Esophagus (tissue), 2 donors: ENCODE measurements around the gene CYP26C1. TPM values are rescaled to one million over a fixed set of nuclear protein-coding genes. Genes with fewer than 3 reads are reported as not detected.
"Not testable (repeated sequence)": the region's sequence is repeated elsewhere in the genome, so short reads cannot be mapped to it uniquely, and the experiment has no call there.

Experiments
- H3K27ac ChIP-seq, 2 donors: one replicate each; pipeline ENCODE4 v1.5.1; 2013; ENCODE audit warnings: low read depth in 2 of 2, mild to moderate bottlenecking in 2 of 2, inconsistent platforms in 1 of 2, low read length in 1 of 2, moderate library complexity in 1 of 2
- H3K27me3 ChIP-seq, 2 donors: one replicate each; pipeline ENCODE4 v1.6.1; 2013; ENCODE audit warnings: low read length in 2 of 2, control low read depth in 1 of 2, mild to moderate bottlenecking in 1 of 2; ENCODE audit not compliant: insufficient read depth in 2 of 2, control insufficient read depth in 1 of 2
- H3K36me3 ChIP-seq, 2 donors: one replicate each; pipeline ENCODE4 v1.6.1; 2013; ENCODE audit warnings: low read length in 1 of 2; ENCODE audit not compliant: control insufficient read depth in 2 of 2, insufficient read depth in 2 of 2
- H3K4me1 ChIP-seq, 2 donors: one replicate each; pipeline ENCODE4 v1.6.1; 2013; ENCODE audit warnings: low read length in 1 of 2; ENCODE audit not compliant: control insufficient read depth in 2 of 2, insufficient read depth in 2 of 2
- H3K4me3 ChIP-seq, 2 donors: one replicate each; pipeline ENCODE4 v1.5.1; 2013; ENCODE audit warnings: low read length in 2 of 2, mild to moderate bottlenecking in 2 of 2, low read depth in 1 of 2, moderate library complexity in 1 of 2
- H3K9me3 ChIP-seq, 2 donors: one replicate each; pipeline ENCODE4 v1.6.1; 2013; ENCODE audit warnings: mild to moderate bottlenecking in 2 of 2, low read depth in 1 of 2, low read length in 1 of 2, moderate library complexity in 1 of 2; ENCODE audit not compliant: control insufficient read depth in 2 of 2, insufficient read depth in 1 of 2
- WGBS, 2 donors: extraction: QIAGEN DNeasy Blood & Tissue Kit; methylation state at CpG; one replicate each; pipeline ENCODE4 v1.1.7; 2013; 5-methylcytosine and 5-hydroxymethylcytosine counted together
- polyA plus RNA-seq, 2 donors: library from polyadenylated mRNA; stranded (reverse); fragments of 200-250 nt; gene quantifications; one replicate each; pipeline ENCODE4 v1.2.3, GENCODE V29; 2013
- donor health status: healthy with polysubstance abuse.
- donor health status: Bipolar disorder and iron deficiency.

Gene CYP26C1
- polyA plus RNA-seq, 2 donors = 0.01 to 0.02 TPM

DNA sequence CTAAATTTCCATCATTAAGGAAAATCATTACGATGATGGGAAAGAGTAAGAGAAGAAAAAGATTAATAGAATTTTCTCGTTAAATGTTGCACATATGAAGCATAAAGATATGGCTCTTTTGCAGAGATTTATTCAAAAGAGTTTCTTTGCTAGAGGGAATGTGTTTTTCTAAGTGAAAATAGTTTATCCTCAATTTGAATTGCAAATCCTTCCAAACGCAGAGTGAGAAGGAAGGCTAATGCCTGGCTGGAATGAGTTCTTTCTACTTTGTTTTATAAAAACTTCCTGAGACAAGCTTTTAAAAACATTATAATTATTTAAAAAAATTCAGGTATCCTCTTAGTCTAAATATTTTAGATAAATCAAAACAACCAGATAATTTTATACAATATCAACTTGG, 27.2 kb downstream of the CYP26C1 start:
- no peaks in the 10 kb centered on the region for H3K9me3 ChIP-seq
- no peaks in the 10 kb centered on the region for H3K4me1 ChIP-seq
- H3K4me3 ChIP-seq = no peak overlapping the region
- no peaks in the 10 kb centered on the region for H3K27me3 ChIP-seq
- no peak overlapping the region for H3K27ac ChIP-seq
- WGBS, 2 donors = 71 to 81% methylated on average over 3 of the region's 3 CpGs
- H3K36me3 ChIP-seq = no peaks in the 10 kb centered on the region

DNA sequence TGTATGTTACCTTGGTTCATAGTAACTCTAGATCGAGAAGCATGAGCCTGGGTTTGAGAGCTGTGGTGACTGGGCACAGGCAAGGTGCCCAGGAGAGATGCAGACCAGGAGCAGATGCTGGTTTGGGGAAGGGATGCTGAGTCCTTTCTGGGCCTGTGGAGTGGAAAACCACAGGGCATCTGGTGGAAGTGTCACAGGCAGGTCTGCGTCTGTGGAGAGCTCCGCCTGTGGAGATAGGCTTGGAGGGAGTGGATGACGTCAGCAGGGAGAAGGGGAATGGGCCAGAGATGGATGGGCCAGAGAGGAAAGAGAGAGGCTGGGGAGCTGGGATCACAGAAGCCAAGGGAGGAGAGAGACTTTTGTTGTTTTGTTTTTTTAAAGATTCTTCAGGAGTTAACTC, 27.9 kb downstream of the CYP26C1 start:
- Histone ChIP-seq H3K36me3 (no peaks in the 10 kb centered on the region), H3K4me1 (no peaks in the 10 kb centered on the region), H3K4me3 (no peak overlapping the region), H3K27me3 (no peaks in the 10 kb centered on the region), H3K27ac (no peak overlapping the region), H3K9me3 (no peaks in the 10 kb centered on the region)
- WGBS, 2 donors = 72 to 75% methylated on average over 4 of the region's 4 CpGs

DNA sequence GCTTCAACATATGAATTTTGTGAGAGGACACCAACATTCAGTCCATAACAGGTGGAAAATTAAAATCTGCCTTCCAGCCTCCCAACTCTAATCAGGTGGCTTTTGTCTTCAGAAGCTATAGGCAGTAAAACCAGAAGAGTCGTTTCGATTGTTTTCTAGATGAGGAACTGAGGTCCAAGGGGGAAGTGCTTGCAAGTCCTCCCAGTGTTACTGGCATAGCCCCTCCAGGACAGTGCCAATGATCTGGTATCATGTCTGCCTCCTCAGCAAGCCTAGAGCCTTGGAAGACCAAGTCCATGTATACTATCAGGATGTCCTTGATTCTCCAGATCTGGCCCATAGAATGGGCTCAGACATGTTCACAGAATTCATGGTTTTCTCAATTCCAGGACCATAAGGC, 30.0 kb downstream of the CYP26C1 start:
- Histone ChIP-seq H3K4me3 (no peak overlapping the region), H3K36me3 (no peaks in the 10 kb centered on the region), H3K9me3 (no peaks in the 10 kb centered on the region), H3K4me1 (no peaks in the 10 kb centered on the region), H3K27ac (no peak overlapping the region), H3K27me3 (no peaks in the 10 kb centered on the region)
- 83 to 89% methylated on average over 2 of the region's 2 CpGs for WGBS, 2 donors

DNA sequence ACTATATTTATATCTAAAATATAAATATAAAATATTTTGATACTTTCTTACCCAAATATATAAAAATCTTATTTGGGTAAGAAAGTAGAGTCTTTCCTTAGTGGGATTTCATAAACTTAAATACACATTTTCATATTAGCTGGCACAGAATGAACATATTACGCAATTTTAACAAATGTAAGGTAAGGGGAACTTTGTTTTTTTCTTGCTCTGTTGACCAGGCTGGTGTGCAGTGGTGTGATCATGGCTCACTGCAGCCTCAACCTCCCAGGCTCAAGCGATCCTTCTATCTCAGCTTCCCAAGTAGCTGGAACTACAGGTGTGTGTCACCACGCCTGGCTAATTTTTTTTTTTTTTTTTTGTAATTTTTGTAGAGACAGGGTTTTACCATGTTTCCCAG, 31.4 kb downstream of the CYP26C1 start:
- no peaks in the 10 kb centered on the region for H3K36me3 ChIP-seq
- H3K27me3 ChIP-seq = no peaks in the 10 kb centered on the region
- 95 to 96% methylated on average over 3 of the region's 3 CpGs for WGBS, 2 donors
- H3K4me1 ChIP-seq = no peaks in the 10 kb centered on the region
- no peak overlapping the region for H3K4me3 ChIP-seq
- no peak overlapping the region for H3K27ac ChIP-seq
- no peaks in the 10 kb centered on the region for H3K9me3 ChIP-seq

DNA sequence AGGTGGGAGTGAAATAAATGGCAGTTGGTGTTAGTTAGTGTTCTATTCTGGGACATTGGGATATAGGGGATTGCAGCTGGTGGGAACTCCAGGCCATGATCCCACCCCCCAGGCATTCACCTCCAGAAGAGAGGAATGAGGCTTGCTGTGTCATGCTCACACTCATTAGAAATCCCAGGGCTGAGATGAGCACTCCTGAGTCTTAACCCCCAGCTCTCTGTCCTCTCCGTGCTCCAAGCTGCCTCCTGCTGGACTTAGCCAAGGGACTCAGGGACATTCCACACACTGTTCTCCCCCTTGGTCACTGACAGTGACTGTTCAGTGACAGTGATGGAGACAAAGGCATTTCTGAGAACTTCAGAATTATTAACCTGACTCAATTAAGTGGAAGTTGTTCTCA, 34.6 kb downstream of the CYP26C1 start:
- Histone ChIP-seq H3K4me1 (no peaks in the 10 kb centered on the region), H3K27ac (no peak overlapping the region), H3K27me3 (no peaks in the 10 kb centered on the region), H3K4me3 (no peak overlapping the region), H3K9me3 (no peaks in the 10 kb centered on the region), H3K36me3 (no peaks in the 10 kb centered on the region)
- 63 to 69% methylated on average over 1 of the region's 1 CpG for WGBS, 2 donors

DNA sequence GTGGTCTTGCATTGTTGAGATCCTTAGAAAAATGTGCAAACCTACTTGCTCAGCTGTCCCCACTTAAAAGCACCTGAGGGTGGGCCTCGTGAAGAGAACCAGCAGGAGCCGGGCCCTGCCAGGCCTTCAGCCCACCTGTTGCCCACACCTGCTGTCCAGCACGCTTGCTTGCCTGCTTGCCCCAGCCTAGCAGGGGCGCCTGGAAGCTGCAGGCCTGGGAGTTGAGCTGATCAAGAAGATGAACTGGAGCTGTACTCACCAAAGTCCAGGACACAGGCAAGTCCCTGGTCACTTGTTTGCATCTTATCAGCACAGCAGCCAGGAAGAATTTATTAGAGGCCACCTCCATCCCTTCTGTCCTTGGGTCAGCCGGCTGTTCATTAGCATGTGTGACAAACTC, 36.3 kb downstream of the CYP26C1 start:
- WGBS, 2 donors = 75 to 81% methylated on average over 5 of the region's 5 CpGs
- H3K4me3 ChIP-seq = no peak overlapping the region
- no peak overlapping the region for H3K27ac ChIP-seq

DNA sequence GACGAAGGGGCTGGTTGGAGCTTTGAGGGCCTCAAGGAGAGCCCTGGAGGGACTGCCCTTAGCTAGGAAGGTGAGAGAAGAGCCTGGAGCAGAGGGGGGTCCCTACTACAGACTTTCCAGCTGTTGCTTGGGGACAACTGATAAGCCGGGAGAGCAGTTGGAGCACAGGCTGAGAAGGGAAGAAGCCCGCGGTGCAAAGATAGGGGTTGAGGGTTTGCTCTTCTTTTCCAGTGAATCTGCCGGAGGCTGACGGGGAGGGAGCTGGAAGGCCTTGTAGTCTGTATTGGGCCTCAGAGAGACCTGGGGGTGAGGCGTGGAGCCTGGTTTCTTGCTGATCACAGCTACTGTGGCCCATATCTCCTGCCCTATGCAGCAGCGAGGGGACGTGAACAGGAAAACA, 36.8 kb downstream of the CYP26C1 start:
- WGBS, 2 donors = 80 to 83% methylated on average over 9 of the region's 9 CpGs
- Histone ChIP-seq H3K9me3 (no peaks in the 10 kb centered on the region), H3K27me3 (no peaks in the 10 kb centered on the region), H3K4me3 (no peak overlapping the region), H3K27ac (no peak overlapping the region), H3K36me3 (no peaks in the 10 kb centered on the region), H3K4me1 (no peaks in the 10 kb centered on the region)

More for the DNA sequence above, 36.3 kb downstream of the CYP26C1 start:
- Histone ChIP-seq H3K9me3 (no peaks in the 10 kb centered on the region), H3K4me1 (no peaks in the 10 kb centered on the region), H3K27me3 (no peaks in the 10 kb centered on the region), H3K36me3 (no peaks in the 10 kb centered on the region)

DNA sequence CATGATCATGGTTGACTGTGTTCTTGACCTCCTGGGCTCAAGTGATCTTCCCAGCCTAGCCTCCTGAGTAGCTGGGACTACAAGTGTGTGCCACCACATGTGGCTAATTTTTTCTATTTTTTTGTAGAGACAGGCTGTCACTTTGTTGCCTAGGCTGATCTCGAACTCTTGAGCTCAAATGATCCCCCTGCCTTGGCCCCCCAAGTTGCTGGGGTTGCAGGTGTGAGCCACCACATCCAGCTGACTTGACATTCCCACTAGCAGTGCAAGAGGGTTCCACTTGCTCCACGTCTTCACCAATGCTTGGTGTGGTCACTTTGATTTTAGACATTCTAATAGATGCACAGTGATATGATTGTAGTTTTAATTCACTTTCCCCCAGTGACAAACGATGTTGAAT, 38.2 kb downstream of the CYP26C1 start:
- no peaks in the 10 kb centered on the region for H3K4me1 ChIP-seq
- H3K27me3 ChIP-seq = no peaks in the 10 kb centered on the region
- no peak overlapping the region for H3K27ac ChIP-seq
- H3K36me3 ChIP-seq = no peaks in the 10 kb centered on the region
- 80 to 83% methylated on average over 3 of the region's 3 CpGs for WGBS, 2 donors
- no peak overlapping the region for H3K4me3 ChIP-seq
- no peaks in the 10 kb centered on the region for H3K9me3 ChIP-seq

DNA sequence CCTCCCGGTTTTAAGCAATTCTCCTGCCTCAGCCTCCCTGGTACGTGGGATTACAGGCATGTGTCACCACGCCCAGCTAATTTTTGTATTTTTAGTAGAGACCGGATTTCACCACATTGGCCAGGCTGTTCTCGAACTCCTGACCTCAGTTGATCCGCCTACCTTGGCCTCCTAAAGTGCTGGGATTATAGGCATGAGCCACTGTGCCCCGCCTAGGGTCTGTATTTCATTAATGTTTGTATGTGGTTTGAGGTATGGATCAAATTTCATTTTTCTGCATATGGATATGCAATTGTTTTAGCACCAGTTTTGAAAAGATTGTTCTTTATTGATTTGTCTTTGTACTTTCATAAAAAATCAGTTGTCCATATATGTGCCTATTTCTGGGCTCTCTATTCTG, 39.1 kb downstream of the CYP26C1 start:
- no peak overlapping the region for H3K27ac ChIP-seq
- H3K36me3 ChIP-seq = no peaks in the 10 kb centered on the region
- H3K4me1 ChIP-seq = no peaks in the 10 kb centered on the region
- WGBS, 2 donors = 80 to 87% methylated on average over 7 of the region's 7 CpGs
- H3K9me3 ChIP-seq = no peaks in the 10 kb centered on the region
- no peak overlapping the region for H3K4me3 ChIP-seq
- no peaks in the 10 kb centered on the region for H3K27me3 ChIP-seq

DNA sequence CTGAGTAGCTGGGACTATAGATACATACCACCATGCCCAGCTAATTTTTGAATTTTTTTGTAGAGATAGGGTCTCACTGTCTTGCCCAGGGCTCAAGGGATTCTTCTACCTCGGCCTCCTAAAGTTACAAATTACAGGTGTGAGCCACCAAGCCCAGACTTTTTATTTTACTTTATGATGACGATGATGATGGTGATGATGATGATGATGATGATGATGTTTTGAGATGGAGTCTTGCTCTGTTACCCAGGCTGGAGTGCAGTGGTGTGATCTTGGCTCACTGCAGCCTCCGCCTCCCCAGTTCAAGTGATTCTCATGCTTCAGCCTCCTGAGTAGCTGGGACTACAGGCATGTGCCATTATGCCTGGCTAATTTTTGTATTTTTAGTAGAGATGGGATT, 40.5 kb downstream of the CYP26C1 start:
- WGBS, 2 donors = 94 to 99% methylated on average over 3 of the region's 3 CpGs
- not testable (repeated sequence) for H3K36me3 ChIP-seq, H3K27me3 ChIP-seq

More for the DNA sequence above, 40.5 kb downstream of the CYP26C1 start:
- not testable (repeated sequence) for H3K27ac ChIP-seq, H3K4me1 ChIP-seq, H3K9me3 ChIP-seq, H3K4me3 ChIP-seq
